Right kidney (tissue), 1 donor: Measurements from ENCODE around the gene MGAT1.

Source experiments
- DNase-seq: peaks from one replicate; pipeline ENCODE4 v3.0.0-alpha.2; 2016

The MGAT1 gene

GRCh38 chr5:180825768-180826525, 23.3 kb upstream of the MGAT1 start:
- DNase-seq, result no peak

GRCh38 chr5:180824630-180825476, 22.2 kb upstream of the MGAT1 start:
- no peak for DNase-seq

GRCh38 chr5:180823940-180824629, 21.5 kb upstream of the MGAT1 start:
- no peak for DNase-seq

- DNase-seq, result no peak
Observed at GRCh38 chr5:180823346-180823745, 20.7 kb upstream of the MGAT1 start.

- no peak for DNase-seq
Observed at GRCh38 chr5:180821538-180821937, 18.9 kb upstream of the MGAT1 start.

- no peak for DNase-seq
Observed at GRCh38 chr5:180820788-180821321, 18.2 kb upstream of the MGAT1 start.

- no peak for DNase-seq
Observed at GRCh38 chr5:180818677-180819341, 16.2 kb upstream of the MGAT1 start.

GRCh38 chr5:180817893-180818674, 15.5 kb upstream of the MGAT1 start:
- peak; percentile 45 for DNase-seq

- DNase-seq, result peak; percentile 66
Observed at GRCh38 chr5:180816608-180817534, 14.3 kb upstream of the MGAT1 start.

GRCh38 chr5:180815293-180815917, 12.8 kb upstream of the MGAT1 start:
- no peak for DNase-seq

GRCh38 chr5:180813420-180813819, 10.8 kb upstream of the MGAT1 start:
- DNase-seq, result no peak

GRCh38 chr5:180811623-180812124, 9.1 kb upstream of the MGAT1 start:
- DNase-seq, result no peak

- DNase-seq, result no peak
Observed at GRCh38 chr5:180810959-180811622, 8.5 kb upstream of the MGAT1 start.

- DNase-seq, result peak; percentile 100
Observed at GRCh38 chr5:180810210-180810958, 7.8 kb upstream of the MGAT1 start.

- peak; percentile 94 for DNase-seq
Observed at GRCh38 chr5:180809403-180810209, 7.0 kb upstream of the MGAT1 start.

GRCh38 chr5:180808461-180809000, 5.9 kb upstream of the MGAT1 start:
- no peak for DNase-seq
